ENCODE data around the gene DLK2. TPM values are rescaled to one million over a fixed set of nuclear protein-coding genes. Genes with fewer than 3 reads are reported as not detected.

The DLK2 gene
- total and polyA plus RNA-seq, 2 experiments from 2014 or later, result 0.76 to 1.4 TPM

DNA sequence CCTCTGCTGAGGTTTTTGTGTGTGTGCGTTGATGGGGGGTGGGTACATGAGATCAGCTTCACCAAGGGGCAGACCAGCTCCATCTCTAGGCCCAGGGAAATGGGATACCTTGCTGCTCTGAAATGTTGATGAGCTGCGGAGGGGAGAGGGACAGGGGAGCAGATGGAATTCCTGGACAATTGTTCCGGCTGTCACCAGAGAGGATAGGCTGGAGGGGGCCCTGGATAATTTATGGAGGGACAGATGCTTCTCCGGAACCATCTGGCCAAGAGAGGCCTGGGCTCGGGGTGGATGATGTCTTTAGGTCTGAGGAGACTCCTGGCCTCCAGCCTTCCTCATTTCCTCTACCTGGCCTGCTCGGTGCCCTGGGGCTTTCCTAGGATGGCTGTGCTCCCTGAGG lies 20.2 kb upstream of the DLK2 start:
- Histone ChIP-seq H3K4me3 (no peak overlapping the region), H3F3A (ENCODE audit: insufficient read depth) (peaks cover 7% of the 10 kb centered on the region; the same call in 1 of the 2 replicates), H3K27ac (no peak overlapping the region), H2AFZ (no peak overlapping the region), H3K9me3 (ENCODE audit: low read depth) (no peaks in the 10 kb centered on the region), H3K9me2 (ENCODE audit: insufficient read depth) (no peaks in the 10 kb centered on the region), H3K27me3 (replicated peaks; ENCODE audit: insufficient read depth) (no peaks in the 10 kb centered on the region), H3K36me3 (ENCODE audit: low read depth) (no peaks in the 10 kb centered on the region), H3K4me2 (ENCODE audit: unreplicated experiment) (no peak overlapping the region), H3K4me1 (ENCODE audit: insufficient read depth) (peaks cover 10% of the 10 kb centered on the region), H3K79me2 (ENCODE audit: insufficient read depth) (no peaks in the 10 kb centered on the region; the same call in none of the 2 replicates), H3K9ac (no peak overlapping the region), H4K20me1 (ENCODE audit: insufficient read depth) (no peaks in the 10 kb centered on the region)
- no peak for DNase-seq
- WGBS, 2 experiments (ENCODE audit: low coverage in 1 of 2, low lambda C conversion rate in 2 of 2, missing lambda C conversion rate in 2 of 2), result 58 to 61% methylated on average over 6 of the region's 6 CpGs
- in situ Hi-C loops (cut with MboI), result no loop called here
- TF ChIP-seq EZH2phosphoT487 (IDR thresholded peaks at IDR 0.05; ENCODE audit: insufficient read depth, low read depth), result no peak
- TF ChIP-seq EZH2 (IDR thresholded peaks at IDR 0.05; ENCODE audit: insufficient read depth, poor library complexity, severe bottlenecking), result no peak

GRCh38 chr6:43472515-43472914 lies 17.2 kb upstream of the DLK2 start:
- no peaks in the 10 kb centered on the region for H3K9me3 ChIP-seq (ENCODE audit: low read depth)
- DNase-seq, result no peak

GRCh38 chr6:43471399-43471798 lies 16.1 kb upstream of the DLK2 start:
- H3K36me3 ChIP-seq (ENCODE audit: low read depth), result no peaks in the 10 kb centered on the region
- in situ Hi-C loops (cut with MboI), result no loop called here
- no peak for TF ChIP-seq EZH2phosphoT487 (IDR thresholded peaks at IDR 0.05; ENCODE audit: insufficient read depth, low read depth)
- H3K27ac ChIP-seq, result no peak overlapping the region
- no peaks in the 10 kb centered on the region for H4K20me1 ChIP-seq (ENCODE audit: insufficient read depth)
- no peaks in the 10 kb centered on the region for H3K4me1 ChIP-seq (ENCODE audit: insufficient read depth)
- WGBS, 2 experiments (ENCODE audit: low coverage in 1 of 2, low lambda C conversion rate in 2 of 2, missing lambda C conversion rate in 2 of 2), result 44 to 56% methylated on average over 1 of the region's 1 CpG
- H3K4me2 ChIP-seq (ENCODE audit: unreplicated experiment), result no peak overlapping the region
- H3K79me2 ChIP-seq (ENCODE audit: insufficient read depth), result no peaks in the 10 kb centered on the region
- no peaks in the 10 kb centered on the region for H3K9me3 ChIP-seq (ENCODE audit: low read depth)
- H3K27me3 ChIP-seq (replicated peaks; ENCODE audit: insufficient read depth), result no peaks in the 10 kb centered on the region
- no peak overlapping the region for H3K9ac ChIP-seq
- no peak for DNase-seq
- H2AFZ ChIP-seq, result no peak overlapping the region
- no peaks in the 10 kb centered on the region for H3K9me2 ChIP-seq (ENCODE audit: insufficient read depth)
- H3K4me3 ChIP-seq, result no peak overlapping the region
- H3F3A ChIP-seq (ENCODE audit: insufficient read depth), result peaks cover under 1% of the 10 kb centered on the region; the same call in 1 of the 2 replicates

More at GRCh38 chr6:43472515-43472914, 17.2 kb upstream of the DLK2 start:
- Histone ChIP-seq H3K4me3 (no peak overlapping the region), H3K27ac (no peak overlapping the region), H3K9ac (no peak overlapping the region), H3K79me2 (ENCODE audit: insufficient read depth) (no peaks in the 10 kb centered on the region; the same call in none of the 2 replicates), H3K4me1 (ENCODE audit: insufficient read depth) (no peaks in the 10 kb centered on the region; the same call in 1 of the 2 replicates), H2AFZ (no peak overlapping the region), H3K36me3 (ENCODE audit: low read depth) (no peaks in the 10 kb centered on the region), H3K27me3 (replicated peaks; ENCODE audit: insufficient read depth) (no peaks in the 10 kb centered on the region), H3K4me2 (ENCODE audit: unreplicated experiment) (no peak overlapping the region), H3F3A (ENCODE audit: insufficient read depth) (peaks cover 7% of the 10 kb centered on the region; the same call in 1 of the 2 replicates), H4K20me1 (ENCODE audit: insufficient read depth) (no peaks in the 10 kb centered on the region), H3K9me2 (ENCODE audit: insufficient read depth) (no peaks in the 10 kb centered on the region)
- in situ Hi-C loops (cut with MboI), result no loop called here
- WGBS, 2 experiments (ENCODE audit: low coverage in 1 of 2, low lambda C conversion rate in 2 of 2, missing lambda C conversion rate in 2 of 2), result 95 to 97% methylated on average over 4 of the region's 4 CpGs
- TF ChIP-seq EZH2phosphoT487 (IDR thresholded peaks at IDR 0.05; ENCODE audit: insufficient read depth, low read depth), result no peak
- no peak for TF ChIP-seq EZH2 (IDR thresholded peaks at IDR 0.05; ENCODE audit: insufficient read depth, poor library complexity, severe bottlenecking)

- Histone ChIP-seq H3K9me2 (ENCODE audit: insufficient read depth) (no peaks in the 10 kb centered on the region), H3K4me3 (no peak overlapping the region), H3K27me3 (replicated peaks; ENCODE audit: insufficient read depth) (no peaks in the 10 kb centered on the region), H3K79me2 (ENCODE audit: insufficient read depth) (no peaks in the 10 kb centered on the region), H3K27ac (no peak overlapping the region), H3K36me3 (ENCODE audit: low read depth) (no peaks in the 10 kb centered on the region), H3F3A (ENCODE audit: insufficient read depth) (no peaks in the 10 kb centered on the region), H3K9ac (no peak overlapping the region), H4K20me1 (ENCODE audit: insufficient read depth) (no peaks in the 10 kb centered on the region), H3K4me2 (ENCODE audit: unreplicated experiment) (no peak overlapping the region), H2AFZ (no peak overlapping the region), H3K9me3 (ENCODE audit: low read depth) (no peaks in the 10 kb centered on the region), H3K4me1 (ENCODE audit: insufficient read depth) (no peaks in the 10 kb centered on the region)
- no peak for DNase-seq
- WGBS, 2 experiments (ENCODE audit: low coverage in 1 of 2, low lambda C conversion rate in 2 of 2, missing lambda C conversion rate in 2 of 2), result 83% methylated on average over 7 of the region's 7 CpGs
- in situ Hi-C loops (cut with MboI), result no loop called here
- no peak for TF ChIP-seq EZH2 (IDR thresholded peaks at IDR 0.05; ENCODE audit: insufficient read depth, poor library complexity, severe bottlenecking)
- TF ChIP-seq EZH2phosphoT487 (IDR thresholded peaks at IDR 0.05; ENCODE audit: insufficient read depth, low read depth), result no peak
Observed at GRCh38 chr6:43469947-43470346, 14.6 kb upstream of the DLK2 start.
